NCI-H774 (cell line): ENCODE measurements around the gene EGLN2.
"Not testable (repeated sequence)": the region's sequence is repeated elsewhere in the genome, so short reads cannot be mapped to it uniquely, and the experiment has no call there.

ENCODE experiments used
- DNase-seq: peaks from one replicate; lab custom pipeline; 2025; lab: John Stamatoyannopoulos, UW

The EGLN2 gene

DNA sequence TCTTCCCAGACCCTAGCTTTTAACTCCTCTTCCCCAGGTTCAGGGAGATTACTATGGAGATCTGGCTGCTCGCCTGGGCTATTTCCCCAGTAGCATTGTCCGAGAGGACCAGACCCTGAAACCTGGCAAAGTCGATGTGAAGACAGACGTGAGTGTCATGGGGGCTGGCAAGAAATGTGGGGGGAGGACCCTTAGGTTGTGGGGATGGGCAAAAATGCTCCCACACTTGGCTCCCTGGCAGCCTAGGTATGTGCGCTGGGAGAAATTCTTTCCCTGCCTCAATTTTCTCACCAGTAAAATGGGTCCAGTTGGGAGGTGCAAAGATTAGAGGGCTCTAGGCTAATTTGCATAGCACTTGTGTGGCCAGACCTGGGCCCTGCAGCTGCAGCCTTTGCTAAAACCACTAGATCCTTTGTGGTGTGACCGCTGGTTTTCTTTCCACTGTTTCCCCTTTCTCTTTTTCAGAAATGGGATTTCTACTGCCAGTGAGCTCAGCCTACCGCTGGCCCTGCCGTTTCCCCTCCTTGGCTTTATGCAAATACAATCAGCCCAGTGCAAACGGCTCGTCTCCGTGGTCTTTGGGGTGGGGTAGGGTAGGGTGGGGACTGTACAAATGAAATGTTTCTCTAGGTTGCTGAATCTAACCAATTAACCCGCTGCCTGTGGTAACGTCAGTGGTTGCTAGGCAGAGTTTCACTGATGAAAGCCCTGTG is 21.9 kb upstream of the EGLN2 start:
- peak; percentile 88 for DNase-seq

DNA sequence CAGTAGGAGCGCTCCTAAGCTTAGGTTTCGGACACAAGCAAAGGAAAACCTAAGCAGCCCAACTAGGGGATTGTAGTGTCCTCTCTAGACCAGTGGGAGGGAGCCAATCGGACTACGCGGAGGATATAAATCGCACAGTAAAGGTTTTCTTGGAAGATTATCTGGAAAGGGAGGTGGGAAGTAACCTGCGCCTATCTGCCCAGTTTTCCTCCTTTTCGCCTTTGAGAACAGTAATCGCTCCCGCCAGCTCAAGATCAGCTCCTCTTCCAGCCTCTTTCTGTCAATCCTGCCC is 21.4 kb upstream of the EGLN2 start:
- no peak for DNase-seq

DNA sequence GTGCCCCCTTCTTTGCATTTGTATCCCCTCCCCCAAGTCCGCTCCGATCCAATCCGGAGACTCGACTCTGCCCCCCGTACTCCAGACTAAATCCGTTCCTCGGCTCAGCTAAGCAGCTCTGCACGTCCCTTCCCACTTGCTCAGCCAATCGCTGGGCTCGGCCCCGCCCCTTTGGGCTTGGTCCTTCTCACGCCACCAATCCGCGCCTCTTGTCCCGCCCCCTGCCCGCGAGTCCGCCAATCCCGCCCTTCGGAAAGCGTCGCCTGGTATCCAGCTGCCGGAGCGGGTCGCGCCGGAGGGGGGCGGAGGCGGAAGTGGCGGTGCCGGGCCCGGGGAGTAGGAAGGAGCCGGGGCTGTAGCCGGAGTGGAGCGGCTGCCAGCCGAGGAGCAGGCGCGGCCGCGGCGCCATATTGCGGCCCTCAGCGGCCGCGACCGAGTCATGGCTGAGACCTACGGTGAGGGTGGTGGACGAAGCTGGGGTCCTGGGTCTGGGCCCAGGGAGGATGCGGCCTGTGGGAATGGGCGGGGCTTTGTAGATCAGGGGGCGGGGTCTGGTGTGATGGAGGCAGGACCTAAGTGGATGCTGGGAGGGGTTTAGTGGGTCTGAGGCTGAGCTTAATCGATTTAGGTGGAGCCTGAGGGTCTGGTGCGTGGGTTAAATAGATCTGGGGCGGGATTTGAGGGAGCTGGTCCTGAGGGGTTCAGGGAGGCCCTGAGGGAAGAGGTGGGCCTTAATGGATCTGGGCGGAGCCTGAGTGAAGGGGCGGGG is 20.9 kb upstream of the EGLN2 start, which contains the start of gene RAB4B:
TSS of gene RAB4B (plus strand) at position 311 of the 769 bp plus-strand sequence. CDS start at position 440, 129 bp downstream.
- DNase-seq, result peak; percentile 98

DNA sequence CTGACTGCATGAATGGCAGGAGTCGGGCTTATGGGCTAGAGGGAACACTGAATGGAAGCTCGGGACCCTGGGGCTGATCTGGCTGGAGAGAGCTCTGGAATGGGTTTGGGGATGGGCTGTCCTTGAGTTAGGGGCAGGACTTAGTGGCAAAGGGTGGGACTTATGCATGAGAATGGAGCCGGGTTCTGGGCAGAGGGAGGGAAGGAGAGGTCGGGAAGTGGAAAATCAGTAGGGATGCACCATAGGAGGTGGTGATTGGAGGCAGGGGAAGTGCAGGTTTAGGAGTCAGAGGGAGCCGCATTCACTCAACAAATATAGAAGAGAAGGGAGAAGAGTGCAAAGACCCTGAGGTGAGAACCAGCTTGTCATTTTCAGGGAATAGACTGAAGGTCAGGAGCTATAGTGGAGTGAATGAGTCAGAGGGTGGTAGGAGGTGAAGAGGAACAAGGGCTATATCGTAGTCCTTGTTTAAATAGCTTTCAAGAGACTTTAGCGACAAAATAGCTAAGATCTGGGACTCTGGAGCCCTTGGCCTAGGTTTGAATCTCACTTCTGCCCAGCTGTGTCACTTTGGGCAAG is 20.2 kb upstream of the EGLN2 start:
- no peak for DNase-seq

DNA sequence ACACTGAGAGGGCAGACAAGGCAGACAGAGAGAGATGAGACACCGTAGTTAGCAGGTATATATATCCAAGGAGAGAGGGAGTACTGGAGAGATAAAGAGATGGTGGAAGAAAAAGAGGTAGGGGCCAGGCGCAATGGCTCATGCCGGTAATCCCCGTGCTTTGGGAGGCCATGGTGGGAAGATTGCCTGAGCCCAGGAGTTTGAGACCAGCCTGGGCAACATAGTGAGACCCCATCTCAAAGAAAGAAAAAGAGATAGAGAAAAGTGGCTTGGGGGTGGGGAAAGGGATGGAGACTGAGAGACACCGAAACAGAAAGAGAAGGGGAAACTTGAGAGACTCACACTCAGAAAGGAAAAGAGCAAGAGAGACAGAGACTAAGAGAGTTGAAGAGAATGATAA is 18.4 kb upstream of the EGLN2 start:
- no peak for DNase-seq

DNA sequence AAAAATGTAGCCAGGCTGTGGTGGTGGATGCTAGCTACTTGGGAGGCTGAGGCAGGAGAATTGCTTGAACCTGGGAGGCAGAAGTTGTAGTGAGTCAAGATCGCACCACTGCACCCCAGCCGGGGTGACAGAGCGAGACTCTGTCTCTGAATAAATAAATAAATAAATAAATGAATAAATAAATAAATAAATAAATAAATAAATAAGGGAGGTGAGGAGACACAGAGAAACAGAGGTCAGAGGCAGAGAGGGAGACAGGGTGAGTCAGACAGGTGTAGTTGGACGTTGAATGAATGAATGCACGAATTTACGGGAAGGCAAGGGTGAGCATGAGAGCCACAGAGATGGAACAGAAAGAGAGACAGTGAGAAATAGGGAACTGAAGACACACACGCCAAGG is 17.9 kb upstream of the EGLN2 start:
- no peak for DNase-seq

DNA sequence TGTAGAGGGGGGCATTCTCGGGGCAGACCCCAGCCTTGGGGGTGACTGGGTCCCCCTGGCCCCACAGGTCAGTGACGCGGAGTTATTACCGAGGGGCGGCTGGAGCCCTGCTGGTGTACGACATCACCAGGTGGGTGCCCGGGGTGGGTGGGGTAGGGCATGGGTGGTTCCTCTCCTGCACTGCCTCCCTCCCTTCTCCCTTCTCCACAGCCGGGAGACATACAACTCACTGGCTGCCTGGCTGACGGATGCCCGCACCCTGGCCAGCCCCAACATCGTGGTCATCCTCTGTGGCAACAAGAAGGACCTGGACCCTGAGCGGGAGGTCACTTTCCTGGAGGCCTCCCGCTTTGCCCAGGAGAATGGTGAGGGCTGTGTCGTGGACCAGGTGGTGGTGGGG is 15.3 kb upstream of the EGLN2 start:
- DNase-seq, result no peak

DNA sequence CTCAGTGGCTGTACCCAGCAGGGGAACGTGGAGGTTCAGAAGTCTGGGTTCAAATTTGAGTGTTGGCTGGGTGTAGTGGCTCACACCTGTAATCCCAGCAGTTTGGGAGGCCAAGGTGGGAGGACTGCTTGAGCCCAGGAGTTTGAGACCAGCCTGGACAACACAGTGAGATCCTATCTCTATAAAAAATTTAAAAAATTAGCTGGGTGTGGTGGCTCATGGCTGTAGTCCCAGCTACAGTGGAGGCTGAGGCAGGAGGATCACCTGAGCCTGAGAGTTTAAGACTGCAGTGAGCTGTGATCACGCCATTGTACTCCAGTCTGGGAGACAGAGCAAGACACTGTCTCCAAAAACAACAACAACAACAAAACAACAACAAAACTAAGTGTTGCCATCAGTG is 14.8 kb upstream of the EGLN2 start:
- not testable (repeated sequence) for DNase-seq

DNA sequence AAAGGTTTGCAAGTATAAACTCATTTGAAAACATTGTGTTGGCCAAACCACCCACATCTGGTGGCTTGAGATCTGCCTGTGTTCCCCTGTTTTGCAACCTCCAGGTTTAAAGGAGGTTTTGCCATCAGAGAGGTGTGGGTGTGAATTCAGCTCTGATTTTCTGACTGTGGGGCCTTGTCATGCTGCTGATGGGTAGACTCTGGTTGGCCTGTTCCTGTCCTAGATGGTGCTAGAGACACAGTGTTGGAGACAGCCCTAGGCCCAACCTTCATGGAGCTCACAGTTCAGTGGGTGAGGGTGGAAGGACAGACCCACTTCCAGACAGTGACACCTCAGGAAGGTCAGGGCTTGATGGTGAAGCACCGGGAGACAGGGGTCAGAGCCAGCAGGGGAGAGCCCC is 13.5 kb upstream of the EGLN2 start:
- DNase-seq, result no peak

DNA sequence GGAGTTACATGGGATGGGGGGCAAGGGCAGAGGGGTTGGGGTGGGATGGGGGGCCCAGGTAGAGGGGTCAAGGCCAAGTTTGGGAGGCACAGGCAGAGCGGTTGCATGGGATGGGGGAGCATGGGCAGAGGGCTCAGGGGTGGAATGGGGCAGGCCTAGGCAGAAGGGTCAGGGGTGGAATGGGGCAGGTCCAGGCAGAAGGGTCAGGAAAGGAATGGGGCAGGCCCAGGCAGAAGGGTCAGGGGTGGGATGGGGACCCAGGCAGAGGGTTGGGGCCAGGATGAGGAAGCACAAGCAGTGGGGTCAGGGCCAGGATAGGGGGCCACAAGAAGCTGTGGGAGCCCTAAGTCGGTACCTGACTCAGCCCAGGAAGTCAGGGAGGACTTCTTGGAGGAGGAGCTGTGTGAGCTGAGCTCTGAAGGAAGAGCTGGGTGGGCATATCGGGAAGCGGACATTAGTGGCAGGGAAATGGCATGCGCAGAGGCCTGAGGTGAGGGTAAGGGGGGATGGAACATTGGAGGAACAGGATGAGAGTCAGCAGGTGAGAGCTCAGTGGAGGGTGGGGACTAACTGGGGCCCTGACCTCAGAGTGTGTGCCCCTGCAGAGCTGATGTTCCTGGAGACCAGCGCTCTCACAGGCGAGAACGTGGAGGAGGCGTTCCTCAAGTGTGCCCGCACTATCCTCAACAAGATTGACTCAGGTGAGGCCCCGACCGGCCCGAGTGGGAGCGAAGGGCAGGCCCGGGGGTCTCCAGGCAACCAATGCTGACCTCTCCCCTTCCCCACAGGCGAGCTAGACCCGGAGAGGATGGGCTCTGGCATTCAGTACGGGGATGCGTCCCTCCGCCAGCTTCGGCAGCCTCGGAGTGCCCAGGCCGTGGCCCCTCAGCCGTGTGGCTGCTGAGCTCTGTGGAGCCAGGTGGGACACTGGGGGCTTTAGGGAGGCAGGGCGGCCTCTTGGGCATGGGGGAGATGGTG is 12.6 kb upstream of the EGLN2 start:
- no peak for DNase-seq

DNA sequence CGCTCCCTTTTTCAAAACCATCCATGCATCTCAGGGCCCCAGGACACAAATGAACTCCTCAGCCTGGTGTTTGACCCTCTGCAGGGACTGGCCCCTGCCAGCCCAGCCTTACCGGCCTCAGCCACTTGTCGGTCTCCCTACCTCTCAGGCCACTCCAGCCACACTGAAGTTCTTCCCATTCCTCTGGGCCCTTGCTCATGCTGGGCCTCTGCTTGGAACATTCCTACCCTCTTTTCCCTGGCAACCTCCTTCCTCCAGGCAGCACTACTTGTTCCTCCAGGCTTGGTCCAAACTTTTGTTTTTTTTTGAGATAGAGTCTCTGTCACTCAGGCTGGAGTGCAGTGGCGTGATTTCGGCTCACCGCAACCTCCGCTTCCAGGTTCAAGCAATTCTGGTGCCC is 7.6 kb upstream of the EGLN2 start:
- DNase-seq, result no peak

DNA sequence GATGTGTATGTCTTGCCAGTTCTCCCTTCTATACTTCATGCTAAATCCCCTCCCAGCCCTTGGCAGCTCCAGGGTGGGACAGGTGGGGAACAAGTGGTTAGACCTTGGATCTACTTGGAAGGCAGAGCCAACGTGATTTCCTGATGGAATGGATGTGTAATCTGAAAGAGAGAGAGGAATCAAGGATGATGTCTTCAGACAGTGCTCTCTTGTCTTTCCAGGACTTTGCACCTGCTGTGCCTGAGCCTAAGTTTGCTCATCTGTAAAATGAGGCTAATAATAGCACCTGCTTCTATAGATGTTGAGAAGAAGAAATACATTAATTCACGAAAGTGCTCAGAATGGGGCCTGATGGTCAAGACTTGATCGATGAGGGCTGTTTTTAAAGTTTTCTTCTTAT is 7.0 kb upstream of the EGLN2 start:
- DNase-seq, result no peak

DNA sequence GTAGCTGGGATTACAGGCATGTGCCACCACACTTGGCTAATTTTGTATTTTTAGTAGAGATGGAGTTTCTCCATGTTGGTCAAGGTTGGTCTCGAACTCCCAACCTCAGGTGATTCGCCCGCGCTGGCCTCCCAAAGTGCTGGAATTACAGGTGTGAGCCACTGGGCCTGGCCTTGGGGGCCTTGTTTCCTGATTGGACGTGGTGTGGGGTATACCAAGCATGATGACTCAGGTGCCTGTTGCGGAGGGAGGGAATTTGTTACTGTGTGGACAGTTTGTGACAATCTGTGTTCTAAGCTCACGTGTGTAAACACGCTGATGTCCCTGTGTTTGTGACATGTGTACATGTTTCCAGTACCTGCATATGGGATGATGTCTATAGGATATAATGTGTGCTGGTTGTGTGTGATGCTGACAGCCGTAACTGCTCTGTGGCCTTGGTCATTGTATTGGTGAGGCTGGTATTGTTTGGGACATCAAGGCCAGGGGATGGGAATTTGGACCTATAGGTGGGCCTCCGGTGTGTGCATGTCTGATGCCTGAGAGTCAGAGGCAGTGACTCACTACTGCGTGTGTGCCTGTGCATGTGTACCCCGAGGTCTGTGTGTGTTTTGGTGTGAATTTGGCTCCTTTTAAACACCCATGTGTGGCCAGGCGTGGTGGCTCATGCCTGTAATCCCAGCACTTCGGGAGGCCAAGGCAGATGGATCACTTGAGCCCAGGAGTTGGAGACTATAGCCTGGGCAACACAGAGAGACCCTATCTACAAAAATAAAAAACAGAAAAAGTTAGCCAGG is 1.6 kb upstream of the EGLN2 start:
- DNase-seq, result no peak

DNA sequence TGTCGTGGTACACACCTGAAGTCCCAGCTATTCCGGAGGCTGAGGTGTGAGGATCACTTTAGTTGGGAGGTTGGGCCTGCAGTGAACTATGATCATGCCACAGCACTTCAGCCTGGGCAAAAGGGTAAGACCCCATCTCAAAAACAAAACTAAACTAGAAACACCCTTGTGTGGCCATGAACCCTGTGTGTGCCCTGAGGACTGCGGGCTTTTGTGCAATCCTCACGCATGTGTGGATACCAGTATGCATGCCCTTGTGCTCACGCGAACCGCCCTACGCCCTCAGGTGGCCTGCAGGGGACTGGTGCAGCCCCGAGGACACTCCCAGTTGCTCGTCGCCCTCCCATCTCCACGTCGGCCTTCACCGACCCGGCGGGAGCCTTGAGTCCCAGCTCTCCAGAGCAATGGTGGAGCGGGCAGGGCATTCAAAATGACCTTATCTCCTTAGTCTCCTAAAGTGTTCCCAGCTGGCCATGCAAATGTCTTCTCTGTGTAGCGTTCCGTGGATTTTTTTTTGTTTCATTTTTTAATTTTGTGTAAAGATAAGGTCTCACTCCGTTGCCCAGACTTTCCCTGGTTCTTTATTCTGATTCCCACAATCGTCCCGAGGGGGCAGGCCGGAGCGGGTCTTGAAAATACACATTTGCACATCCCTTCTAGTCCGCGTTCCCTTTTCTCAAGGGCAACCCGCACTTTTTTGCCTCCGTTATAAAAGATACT is 868 bp upstream of the EGLN2 start:
- peak; percentile 57 for DNase-seq

DNA sequence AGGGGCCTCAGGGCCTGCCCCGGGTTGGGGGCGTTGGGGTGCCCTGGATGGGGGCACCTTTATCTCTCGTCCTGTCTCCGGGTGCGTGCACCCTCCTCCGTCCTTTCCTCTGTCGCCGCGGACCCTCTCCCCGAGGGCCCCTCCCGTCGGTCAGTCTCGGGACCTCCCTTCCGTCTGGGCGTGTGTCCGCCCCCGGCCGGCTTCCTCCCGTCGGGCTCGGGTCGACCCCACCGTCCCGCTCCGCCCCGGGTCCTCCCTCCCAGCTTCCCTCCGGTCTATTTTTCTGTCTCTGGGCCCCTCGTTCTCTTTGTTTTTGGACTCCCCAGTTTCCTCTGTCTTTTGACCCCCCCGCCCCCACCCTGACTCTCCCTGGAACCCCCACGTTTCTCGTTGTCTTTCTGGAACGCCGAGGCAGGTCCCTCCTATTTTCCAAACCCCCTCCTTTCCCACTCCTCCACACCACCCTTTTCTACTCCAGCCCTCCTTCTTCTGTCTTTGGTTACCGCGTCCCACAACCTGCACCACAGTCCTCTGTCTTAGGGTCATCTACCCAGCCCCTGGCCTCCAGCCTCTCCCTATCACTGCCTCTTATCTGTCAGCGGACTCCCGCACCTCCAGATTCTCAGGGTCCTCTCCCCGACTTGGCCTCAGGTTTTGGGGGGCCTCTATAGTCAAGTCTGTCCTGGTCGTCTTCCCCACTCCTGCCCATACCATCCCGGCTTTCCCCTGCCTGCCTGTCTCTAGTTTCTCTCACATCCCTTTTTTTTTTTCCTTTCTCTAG is 757 bp downstream of the EGLN2 start:
- no peak for DNase-seq

DNA sequence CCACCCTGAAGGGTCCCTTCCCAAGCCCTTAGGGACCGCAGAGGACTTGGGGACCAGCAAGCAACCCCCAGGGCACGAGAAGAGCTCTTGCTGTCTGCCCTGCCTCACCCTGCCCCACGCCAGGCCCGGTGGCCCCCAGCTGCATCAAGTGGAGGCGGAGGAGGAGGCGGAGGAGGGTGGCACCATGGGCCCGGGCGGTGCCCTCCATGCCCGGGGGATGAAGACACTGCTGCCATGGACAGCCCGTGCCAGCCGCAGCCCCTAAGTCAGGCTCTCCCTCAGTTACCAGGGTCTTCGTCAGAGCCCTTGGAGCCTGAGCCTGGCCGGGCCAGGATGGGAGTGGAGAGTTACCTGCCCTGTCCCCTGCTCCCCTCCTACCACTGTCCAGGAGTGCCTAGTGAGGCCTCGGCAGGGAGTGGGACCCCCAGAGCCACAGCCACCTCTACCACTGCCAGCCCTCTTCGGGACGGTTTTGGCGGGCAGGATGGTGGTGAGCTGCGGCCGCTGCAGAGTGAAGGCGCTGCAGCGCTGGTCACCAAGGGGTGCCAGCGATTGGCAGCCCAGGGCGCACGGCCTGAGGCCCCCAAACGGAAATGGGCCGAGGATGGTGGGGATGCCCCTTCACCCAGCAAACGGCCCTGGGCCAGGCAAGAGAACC is 1.5 kb downstream of the EGLN2 start:
- DNase-seq, result no peak

DNA sequence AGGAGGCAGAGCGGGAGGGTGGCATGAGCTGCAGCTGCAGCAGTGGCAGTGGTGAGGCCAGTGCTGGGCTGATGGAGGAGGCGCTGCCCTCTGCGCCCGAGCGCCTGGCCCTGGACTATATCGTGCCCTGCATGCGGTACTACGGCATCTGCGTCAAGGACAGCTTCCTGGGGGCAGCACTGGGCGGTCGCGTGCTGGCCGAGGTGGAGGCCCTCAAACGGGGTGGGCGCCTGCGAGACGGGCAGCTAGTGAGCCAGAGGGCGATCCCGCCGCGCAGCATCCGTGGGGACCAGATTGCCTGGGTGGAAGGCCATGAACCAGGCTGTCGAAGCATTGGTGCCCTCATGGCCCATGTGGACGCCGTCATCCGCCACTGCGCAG is 2.0 kb downstream of the EGLN2 start:
- no peak for DNase-seq

DNA sequence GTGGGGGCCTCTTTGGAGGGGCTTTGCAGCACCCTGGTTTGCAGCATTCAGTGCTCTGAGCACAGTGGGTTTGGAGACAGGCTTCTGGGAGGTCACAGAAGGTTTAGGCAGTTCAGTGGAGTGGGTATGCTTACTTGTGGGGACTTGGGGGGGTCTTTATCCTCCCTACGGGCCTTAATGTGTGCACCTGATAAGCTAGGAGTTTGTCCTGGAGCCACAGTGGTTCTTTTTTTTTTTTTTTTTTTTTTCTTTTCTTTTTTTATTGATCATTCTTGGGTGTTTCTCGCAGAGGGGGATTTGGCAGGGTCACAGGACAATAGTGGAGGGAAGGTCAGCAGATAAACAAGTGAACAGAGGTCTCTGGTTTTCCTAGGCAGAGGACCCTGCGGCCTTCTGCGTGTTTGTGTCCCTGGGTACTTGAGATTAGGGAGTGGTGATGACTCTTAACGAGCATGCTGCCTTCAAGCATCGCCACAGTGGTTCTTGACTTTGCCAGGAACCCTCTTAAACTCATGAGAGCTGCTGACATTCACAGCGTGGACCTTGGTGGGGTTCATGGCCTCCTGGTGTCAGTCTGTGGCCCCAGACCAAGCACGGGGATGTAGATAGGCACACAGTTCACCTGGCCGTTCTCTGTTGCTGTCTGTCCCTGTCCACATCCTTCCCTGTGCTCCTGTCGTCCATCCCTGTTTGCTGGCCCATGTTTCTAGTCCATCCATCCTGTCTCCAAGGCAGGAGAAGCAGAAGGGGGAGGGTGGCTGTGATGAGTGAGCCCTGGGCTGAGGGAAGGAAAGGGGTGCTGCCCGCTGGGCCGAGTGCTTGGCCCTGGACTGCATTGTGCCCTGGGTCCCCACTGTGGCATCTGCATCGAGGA is 2.7 kb downstream of the EGLN2 start:
- no peak for DNase-seq
